HG02938 (cell line): Measurements from ENCODE around the gene APOBEC3C.
"Not testable (repeated sequence)": the region's sequence is repeated elsewhere in the genome, so short reads cannot be mapped to it uniquely, and the experiment has no call there.

Experiments
- ATAC-seq: cut with Tn5 transposase; IDR thresholded peaks from one replicate; pipeline ENCODE4 v1.9.1; 2021; ENCODE audit warnings: mild to moderate bottlenecking, moderate library complexity; ENCODE audit not compliant: unreplicated experiment

APOBEC3C gene

GRCh38 chr22:38981992-38982927 is 31.8 kb upstream of the APOBEC3C start, which contains the start of gene APOBEC3B:
APOBEC3B (plus strand) TSS chr22:38982347; CDS start chr22:38982454, 107 bp downstream.
- ATAC-seq, result no peak

DNA sequence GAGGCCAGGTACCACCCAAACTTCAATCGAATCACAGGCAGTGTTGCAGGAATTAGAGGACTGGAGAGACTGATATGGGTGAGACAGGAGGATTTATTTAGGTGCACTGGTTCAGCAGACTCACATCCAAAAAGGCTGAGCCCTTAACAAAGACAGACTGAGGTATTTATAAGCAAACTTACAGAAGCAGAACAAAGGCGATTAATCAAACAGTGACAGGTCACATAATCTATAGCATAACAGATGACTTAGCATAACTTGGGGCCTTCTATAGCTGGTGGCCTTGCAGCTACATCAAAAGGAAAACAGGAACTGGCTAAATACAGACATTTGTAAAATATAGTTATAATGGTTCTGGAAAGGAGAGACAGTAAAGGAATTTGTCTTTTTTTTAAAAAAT is 29.8 kb upstream of the APOBEC3C start:
- no peak for ATAC-seq

- ATAC-seq, result peak; percentile 65
These were observed 29.0 kb upstream of the APOBEC3C start for GRCh38 chr22:38984784-38985757.

DNA sequence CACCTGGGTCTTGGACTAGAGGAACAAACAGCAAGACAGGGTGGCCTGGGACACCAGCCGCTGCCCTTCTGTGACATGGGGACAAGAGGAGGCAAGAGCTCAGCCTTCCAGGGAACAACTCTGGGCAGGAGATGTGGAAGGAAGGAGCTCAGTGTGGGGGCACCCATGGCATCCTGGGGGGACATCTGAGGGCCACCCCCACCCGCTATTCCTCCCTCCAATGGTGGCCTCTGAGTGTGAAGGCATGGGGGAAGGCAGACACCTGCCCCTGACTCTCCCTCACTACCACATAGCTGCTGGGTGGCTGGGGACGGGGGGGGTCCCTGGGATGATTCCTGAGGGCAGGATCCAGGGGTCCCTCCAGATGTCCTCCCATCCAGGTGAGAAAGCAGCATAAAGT is 27.4 kb upstream of the APOBEC3C start:
- no peak for ATAC-seq

DNA sequence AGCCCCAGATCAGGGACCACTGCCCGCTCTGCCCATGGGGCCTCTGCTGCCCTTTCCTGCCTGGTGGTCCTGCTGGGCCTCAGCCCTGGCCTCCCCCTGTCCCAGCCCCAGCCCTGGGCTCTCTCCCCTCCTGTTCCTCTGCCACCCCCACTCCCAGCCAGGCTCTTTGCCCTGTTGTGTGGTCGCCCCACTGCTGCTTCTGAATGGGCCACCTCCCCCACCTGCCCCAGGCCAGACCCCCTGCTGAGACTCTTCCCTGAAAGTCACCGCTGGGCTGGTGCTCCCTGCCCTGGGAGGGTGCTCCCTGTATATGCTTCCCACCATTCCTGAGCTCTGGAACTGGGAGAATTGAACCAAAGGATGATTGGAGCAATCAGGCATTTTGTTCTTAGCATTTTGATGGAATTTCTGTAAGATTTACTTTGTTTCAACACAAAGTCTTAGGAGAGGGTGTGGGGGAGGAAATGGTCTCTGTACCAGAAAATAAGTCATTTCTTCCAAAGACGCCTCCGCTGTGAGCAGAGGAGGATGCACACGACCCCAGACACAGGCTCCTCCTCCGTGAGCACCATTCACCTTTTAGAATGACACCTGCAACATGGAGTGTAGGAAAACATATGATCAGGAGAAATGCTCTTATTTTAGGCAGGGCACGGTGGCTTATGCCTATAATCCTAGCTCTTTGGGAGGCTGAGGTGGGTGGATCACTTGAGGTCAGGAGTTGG is 26.7 kb upstream of the APOBEC3C start:
- no peak for ATAC-seq

DNA sequence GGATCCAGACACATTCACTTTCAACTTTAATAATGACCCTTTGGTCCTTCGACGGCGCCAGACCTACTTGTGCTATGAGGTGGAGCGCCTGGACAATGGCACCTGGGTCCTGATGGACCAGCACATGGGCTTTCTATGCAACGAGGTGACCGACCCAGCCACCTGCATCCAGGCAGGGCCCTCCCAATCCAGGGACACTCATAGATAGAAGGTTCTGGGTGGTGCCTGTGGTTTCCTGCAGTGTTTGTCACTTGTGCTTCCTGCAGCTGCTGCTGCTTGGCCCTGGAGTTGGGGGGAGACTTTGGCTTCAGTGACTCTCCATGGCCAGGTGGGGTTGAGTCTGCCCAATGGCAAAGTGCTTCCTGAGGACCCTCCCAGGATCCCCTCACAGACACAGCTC is 24.6 kb upstream of the APOBEC3C start:
- no peak for ATAC-seq

DNA sequence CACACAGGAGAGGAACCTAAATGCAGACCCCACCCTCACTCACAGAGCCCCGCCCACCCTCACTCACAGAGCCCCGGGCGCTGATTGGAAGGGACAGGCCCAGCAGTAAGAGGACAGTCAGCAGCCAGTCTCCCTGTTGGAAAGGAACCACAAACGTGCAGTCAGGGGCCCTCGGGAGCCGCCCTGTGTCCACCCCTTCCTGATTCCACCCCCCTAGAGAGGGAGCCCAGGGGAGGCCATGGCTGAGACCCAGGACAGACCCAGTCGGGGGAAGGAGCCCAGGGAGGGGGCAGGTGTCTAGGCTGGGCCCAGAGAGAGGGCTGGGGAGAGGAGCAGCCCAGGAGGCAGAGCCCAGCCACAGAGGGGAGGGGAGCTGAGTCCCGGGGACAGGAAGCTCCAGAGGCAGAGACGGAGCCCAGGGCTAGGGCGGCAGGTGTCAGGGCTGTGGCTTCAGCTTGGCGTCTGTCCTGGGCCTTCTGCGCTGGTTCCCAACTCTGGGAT is 21.1 kb upstream of the APOBEC3C start:
- not testable (repeated sequence) for ATAC-seq

DNA sequence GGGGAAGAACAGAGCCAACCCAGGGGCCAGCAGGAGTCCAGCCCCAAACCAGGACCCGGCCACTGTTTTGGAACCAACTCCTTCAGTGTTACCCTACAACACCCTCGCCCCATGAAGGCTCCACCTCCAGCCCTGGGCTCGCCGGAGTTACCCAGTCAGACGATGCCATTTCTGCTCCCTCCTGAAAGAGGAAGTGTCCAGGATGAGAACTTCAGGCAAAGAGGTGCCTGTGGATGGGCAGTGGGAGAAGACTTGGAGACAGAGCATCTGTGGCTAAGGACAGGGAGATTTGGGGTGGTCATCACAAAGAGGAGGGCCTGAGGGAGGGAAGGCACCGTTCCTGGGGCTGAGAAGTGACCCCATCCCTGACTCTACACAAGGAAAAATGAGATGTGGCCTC is 18.0 kb upstream of the APOBEC3C start:
- no peak for ATAC-seq

DNA sequence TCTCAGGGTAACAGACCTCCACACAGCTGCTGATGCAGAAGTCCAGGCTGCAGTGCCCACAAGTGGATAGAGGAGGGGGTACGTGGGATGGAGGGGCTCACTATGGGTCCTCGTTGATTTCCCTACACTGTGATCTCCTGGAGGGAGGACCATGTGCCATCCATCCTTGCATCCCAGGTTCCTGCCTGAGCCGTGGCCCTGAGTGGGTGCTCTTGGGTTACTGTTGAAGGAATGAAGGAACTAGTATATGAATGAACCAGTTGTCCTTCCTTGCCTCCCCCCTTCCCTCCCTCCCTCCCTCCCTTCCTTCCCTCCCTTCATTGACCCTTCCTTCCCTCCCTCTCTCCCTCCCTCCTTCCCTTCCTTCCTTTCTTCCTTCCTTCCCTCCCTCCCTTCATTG is 16.5 kb upstream of the APOBEC3C start:
- ATAC-seq, result no peak

DNA sequence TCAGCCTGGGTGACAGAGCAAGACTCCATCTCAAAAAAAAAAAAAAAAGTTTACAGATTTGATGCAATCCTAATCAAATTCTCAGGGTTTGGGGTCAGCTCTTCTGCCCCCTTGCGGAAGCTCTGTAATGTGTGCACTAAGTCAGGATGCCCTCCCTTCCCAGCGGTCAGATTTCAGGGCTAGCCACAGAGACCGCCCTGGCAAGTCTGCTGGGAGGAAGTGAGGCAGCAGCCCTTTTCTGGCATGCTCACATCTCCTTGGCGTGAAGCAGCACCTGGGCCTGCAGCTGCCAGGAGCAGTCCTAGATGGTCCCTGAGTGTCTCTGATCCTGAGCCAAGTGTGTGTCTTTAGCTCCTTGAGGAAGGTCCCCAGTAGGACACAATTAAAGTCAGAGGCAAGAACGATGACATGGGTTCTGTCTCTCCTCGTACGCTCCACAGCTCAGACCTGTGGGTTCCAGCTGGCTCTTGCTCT is 10.9 kb upstream of the APOBEC3C start:
- no peak for ATAC-seq

GRCh38 chr22:39007177-39007576 is 6.9 kb upstream of the APOBEC3C start:
- no peak for ATAC-seq

DNA sequence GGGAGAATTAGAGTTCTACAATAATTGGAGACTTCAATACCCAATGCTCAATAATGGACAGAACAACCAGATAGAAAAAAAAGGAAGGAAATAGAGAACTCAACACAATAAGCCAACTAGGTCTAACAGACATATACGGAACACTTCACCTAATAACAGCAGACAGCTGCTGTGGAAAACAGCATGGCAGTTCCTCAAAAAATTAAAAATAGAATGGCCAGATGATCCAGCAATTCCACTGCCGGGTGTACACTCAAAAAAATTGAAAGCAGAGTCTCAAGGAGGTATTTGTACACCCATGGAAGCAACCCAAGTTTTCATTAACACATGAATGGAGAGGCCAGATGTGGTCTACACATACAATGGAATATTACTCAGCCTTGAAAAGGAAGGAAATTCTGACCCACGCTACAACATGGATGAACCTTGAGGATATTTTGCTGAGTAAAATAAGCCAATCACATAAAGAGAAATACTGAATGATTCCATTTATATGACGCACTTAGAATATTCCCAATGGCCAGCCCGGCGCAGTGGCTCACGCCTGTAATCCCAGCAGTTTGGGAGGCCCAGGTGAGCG is 5.7 kb upstream of the APOBEC3C start:
- ATAC-seq, result not testable (repeated sequence)

DNA sequence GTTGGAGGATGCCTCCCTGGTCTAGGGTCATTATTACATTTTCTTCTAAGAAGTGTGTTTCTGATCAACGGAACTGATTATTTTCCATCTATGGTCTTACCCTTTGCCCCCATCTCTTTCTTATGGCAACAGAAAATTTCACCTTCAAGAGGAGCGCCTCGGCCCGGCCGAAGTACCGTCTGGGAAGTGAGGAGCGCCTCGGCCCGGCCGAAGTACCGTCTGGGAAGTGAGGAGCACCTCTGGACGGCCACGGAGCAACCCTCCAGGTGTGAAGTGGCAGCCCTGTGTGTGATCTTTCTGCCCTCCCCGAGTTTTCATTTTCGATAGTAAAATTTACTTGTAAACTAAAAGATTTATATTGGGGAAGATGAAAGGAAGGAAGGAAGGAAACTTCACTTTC is 3.1 kb upstream of the APOBEC3C start:
- ATAC-seq, result no peak

- ATAC-seq, result no peak
These were observed 1.2 kb upstream of the APOBEC3C start for GRCh38 chr22:39012533-39013511.

DNA sequence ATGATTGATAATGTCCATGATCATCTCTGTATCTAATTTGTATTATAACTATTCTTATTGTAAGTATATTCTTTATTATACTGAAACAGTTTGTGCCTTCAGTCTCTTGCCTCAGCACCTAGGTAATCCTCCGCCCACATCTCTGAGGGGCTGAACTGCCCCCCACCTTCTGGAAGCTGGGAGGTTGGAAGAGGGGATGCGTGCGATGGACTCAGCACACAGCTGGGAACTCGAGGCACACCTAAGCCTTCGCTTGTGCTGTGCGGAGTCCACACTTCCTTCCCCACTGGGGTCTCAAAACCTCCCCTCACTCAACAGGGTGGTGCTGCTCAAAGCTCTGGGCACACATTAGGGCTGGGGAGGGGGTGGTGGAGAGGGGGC is 506 bp upstream of the APOBEC3C start:
- peak; percentile 19 for ATAC-seq

- not testable (repeated sequence) for ATAC-seq
These were observed 665 bp downstream of the APOBEC3C start for GRCh38 chr22:39014723-39015121.

DNA sequence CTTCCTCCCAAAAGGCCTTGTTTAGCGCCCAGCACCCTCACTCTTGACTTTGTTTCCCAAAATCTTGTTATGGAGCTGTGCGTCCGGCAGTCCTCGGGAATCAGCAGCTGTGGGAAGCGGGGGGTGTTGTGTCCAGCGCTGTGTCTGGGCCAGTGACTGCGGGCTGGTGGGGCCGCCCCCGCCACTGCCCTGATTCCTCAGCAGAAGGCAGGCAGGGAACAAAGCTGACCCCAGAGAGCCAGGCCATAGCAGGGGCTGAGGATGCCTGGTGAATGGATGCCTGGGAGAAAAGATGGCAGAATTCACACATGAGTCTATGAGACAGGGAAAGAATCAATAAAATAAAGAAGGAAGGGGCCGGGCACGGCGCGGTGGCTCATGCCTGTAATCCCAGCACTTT is 2.5 kb downstream of the APOBEC3C start:
- ATAC-seq, result no peak

DNA sequence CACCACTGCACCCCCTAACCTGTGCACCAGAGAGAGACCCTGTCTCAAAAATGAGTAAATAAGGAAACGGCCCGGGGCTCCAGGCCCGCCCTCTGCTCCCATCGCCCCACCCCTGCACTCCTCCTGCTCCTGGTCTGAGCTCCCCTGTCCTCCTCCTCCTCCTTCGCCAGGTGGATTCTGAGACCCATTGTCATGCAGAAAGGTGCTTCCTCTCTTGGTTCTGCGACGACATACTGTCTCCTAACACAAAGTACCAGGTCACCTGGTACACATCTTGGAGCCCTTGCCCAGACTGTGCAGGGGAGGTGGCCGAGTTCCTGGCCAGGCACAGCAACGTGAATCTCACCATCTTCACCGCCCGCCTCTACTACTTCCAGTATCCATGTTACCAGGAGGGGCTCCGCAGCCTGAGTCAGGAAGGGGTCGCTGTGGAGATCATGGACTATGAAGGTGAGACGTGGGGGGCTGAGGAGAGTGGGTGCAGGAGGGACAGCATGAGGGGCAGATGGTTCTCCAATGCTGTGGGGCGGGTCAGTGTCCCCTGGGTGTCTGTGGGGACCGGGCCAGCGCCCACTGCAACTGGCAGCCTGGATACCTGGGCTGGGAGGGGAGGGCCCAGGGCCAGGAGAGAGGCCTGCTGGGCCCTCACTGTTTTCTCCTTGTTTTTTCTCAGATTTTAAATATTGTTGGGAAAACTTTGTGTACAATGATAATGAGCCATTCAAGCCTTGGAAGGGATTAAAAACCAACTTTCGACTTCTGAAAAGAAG is 3.7 kb downstream of the APOBEC3C start:
- ATAC-seq, result no peak
